Islet of Langerhans (tissue), 1 donor: ENCODE results near the gene WARS2.
"Not testable (repeated sequence)": the region's sequence is repeated elsewhere in the genome, so short reads cannot be mapped to it uniquely, and the experiment has no call there.

Source experiments
- FAIRE-seq: peaks from one replicate; lab custom pipeline; 2011; peaks lifted over from hg19 to GRCh38; lab: Jason Lieb, UNC

The WARS2 gene

DNA sequence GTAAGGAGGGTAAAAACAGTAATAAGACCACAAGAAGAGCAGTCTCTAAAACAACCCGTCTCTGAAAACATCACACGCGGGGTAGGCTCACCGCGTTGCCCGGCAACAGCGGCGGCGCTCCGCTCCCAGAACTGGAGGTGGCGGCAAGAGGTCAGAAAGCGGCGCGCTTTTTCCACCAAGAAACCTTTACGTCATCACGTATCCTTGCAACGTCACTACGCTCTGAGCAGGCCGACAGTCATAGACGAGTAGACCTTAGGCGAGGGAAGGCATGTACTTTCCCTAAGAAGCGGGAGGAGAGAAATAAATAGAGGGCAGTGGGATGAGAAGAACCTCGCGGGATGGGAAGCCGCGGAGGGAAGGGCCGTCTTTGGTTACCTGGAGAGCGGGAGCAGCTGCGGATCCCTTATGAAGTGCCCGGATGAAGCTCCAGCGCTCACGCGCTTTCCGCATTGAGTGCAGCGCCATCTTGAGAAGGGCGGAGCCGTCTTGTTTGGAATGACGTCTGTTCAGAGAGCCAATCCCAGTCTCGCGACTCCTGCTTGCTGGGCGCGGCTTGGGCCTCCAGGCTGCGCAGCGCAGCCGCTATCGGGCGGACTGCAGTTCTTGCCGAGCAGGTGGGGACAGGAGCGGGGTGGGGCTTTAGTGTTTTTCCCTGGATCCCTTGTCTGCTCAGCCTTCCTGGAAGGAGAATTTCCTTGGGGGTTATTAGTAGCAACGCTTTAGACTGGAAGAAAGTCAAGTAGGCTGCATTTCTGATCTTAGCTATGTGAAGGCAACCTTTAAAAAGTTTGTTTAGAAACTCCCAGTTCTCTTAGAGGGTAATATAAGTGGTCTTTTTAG, at the start of gene WARS2:
WARS2 (minus strand) TSS at position 477 of the 843 bp plus-strand sequence; CDS start at position 468, 9 bp downstream.
- FAIRE-seq = peak; percentile 87

DNA sequence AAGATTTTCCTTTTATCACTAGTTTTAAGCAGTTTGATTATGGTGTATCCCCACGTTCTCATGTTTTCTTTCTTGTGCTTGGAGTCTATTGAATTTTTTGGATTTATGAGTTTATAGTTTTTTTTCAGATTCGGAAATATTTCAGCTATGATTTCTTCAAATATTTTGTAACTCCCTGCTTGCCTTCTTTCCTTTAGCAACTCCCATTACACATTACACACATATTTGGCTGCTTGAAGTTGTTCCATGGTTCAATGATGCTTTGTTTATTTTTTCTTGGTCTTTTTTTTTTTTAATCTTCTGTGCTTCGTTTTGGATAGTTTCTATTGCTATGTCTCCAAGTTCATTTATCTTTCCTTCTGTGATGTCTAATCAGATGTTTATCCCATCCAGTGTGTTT, 48.5 kb upstream of the WARS2 start:
- FAIRE-seq = no peak

DNA sequence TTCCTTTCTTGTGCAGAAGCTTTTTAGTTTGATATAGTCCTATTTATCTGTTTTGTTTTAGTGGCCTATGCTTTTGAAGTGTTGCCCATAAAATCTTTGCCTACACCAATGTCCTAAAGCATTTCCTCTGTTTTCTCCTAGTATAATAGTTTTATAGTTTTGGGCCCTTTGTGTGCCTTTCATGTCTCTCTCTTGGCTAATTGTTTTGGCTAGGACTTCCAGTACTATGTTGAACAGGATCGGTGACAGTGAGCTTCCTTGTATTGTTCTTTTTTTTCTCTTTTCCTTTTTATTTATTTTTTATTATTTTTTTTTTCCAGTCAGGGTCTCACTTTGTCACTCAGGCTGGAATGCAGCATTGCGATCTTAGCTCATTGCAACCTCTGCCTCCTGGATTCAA, 47.0 kb upstream of the WARS2 start:
- no peak for FAIRE-seq

DNA sequence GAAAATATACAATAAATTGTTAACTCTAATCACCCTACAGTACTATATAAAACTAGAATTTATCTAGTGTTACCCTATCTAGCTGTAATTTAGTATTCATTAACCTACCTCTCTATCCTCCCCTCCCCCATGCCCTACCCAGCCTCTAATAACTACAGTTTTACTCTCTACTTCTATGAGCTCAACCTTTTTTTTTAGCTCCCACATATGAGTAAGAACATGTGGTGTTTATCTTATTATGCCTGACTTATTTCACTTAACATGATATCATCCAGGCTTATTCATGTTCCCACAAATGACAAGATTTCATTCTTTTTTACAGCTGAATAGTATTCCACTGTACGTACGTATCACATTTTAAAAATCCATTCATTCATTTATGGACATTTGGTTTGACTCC, 46.0 kb upstream of the WARS2 start:
- FAIRE-seq = no peak

DNA sequence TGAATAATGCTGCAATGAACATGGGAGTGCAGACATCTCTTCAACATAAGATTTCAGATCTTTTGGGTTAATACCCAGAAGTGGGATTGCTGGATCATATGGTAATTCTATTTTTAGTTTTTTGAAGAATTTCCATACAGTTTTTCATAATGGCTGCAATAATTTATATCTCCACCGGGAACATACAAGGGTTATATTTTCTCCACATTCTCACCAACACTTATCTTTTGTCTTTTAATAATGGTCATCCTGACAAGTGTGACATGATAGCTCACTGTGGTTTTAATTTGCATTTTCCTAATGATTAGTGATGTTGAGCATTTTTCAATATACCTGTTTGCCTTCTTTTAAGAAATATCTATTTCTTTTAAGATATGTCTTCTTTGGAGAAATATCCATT, 44.5 kb upstream of the WARS2 start:
- FAIRE-seq = no peak

DNA sequence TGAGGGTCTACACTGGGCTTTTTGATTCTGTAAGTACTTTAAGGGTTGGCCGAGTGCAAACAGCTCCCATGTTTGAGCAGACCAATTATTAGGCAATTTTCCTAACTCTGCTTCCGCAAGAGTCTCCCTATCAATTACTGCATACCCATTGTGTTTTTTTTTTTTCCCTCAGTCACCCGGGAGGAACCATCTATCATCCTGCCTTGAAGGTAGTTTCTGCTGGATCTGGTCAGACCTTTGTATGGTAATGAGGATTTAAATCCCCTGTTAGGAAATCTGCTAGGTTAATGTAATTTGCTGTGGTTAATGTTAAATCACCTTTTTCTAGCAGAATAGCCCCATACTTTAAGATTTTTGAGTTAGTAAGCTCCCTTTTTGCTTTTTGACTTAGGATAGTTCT, 40.8 kb upstream of the WARS2 start:
- FAIRE-seq = no peak

DNA sequence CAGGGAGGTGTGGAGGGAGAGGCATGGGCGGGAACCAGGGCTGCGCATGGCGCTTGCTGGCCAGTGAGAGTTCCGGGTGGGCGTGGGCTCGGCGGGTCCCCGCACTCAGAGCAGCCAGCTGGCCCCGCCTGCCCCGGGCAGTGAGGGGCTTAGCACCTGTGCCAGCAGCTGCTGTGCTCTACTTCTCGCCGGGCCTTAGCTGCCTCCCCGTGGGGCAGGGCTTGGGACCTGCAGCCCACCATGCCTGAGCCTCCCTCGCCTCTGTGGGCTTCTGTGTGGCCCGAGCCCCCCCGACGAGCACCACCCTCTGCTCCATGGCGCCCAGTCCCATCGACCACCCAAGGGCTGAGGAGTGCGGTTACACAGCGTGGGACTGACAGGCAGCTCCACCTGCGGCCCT, 38.6 kb upstream of the WARS2 start:
- no peak for FAIRE-seq

DNA sequence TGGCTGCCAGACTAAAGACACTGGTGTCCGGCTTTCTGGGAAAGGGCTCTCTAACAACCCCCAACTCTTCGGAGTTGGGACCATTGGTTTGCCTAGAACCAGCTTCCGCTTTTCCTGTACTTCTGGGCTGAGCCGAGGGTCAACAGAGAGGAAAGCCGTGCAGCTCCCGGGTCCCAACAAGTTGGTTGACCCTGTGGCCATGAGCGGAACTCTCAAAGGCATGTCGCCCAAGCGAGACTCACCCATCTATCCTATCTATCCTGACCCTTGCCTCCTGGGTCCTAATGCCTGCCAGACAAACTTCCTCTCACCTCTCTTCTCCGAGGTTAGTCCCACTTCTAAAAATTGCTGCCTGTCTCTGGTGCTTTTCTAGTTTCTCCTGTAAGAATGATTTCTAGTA, 32.5 kb upstream of the WARS2 start:
- not testable (repeated sequence) for FAIRE-seq

DNA sequence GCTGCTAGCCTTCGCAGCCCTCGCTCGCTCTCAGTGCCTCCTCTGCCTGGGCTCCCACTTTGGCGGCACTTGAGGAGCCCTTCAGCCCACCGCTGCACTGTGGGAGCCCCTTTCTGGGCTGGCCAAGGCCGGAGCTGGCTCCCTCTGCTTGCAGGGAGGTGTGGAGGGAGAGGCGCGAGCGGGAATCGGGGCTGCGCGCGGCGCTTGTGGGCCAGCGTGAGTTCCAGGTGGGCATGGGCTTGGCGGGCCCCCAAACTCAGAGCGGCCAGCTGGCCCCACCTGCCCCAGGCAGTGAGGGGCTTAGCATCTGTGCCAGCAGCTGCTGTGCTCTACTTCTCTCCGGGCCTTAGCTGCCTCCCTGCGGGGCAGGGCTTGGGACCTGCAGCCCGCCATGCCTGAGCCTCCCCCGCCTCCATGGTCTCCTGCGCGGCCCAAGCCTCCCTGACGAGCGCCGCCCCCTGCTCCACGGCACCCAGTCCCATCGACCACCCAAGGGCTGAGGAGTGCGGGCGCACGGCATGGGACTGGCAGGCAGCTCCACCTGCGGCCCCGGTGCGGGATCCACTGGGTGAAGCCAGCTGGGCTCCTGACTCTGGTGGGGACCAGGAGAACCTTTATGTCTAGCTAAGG, 31.0 kb upstream of the WARS2 start:
- not testable (repeated sequence) for FAIRE-seq

DNA sequence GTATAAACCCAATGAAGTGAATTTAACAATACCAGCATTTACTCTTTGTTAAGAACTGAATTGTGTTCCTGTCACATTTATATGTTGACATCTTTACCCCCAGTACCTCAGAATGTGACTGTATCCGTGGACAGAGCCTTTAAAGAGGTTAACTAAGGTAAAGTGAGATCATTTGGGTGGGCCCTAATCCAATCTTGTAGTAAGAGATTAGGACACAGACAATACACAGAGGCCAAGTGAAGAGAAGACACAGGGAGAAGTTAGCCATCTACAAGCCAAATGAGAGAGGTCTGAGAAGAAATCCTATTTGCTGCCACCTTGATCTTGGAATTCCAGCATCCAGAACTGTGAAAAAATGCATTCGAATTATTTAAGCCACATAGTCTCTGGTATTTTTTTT, 22.9 kb upstream of the WARS2 start:
- no peak for FAIRE-seq

DNA sequence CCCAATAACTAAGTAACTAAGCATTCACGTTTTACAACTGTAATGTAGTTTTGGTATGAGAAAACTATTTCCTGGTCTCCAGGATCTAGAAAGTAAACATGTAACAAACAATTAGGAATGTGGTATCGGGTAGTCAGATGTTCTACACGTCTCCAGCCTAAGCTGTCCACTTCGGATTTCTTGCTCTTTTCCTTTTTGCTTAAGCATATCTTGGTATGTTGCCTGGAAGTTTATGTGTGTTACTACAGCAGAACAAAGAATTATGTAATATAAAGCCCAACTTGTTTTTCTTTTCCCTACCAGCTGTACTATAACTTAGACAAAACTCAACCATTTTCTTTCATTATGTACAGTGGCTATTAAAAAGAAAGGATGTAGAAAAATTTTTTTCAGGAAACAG, 20.4 kb upstream of the WARS2 start:
- no peak for FAIRE-seq

DNA sequence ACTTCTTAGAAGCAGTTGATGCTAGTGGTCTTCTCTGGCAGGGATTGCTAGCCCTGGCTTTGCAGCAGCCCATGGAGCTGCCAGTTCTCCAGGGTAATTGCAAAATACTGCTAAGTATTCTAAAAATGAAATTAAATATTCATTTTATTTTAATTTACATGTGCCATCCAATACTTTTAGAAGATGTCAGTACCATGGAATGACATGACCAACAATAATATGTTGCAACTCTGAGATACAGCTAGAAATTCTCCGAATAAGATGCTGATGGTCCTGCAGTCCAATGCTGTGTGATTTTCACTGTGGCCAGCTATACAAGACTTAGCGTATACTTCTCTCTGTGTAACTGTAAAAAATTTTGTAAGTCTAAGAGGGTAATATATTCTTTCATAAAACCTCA, 20.0 kb upstream of the WARS2 start:
- no peak for FAIRE-seq

DNA sequence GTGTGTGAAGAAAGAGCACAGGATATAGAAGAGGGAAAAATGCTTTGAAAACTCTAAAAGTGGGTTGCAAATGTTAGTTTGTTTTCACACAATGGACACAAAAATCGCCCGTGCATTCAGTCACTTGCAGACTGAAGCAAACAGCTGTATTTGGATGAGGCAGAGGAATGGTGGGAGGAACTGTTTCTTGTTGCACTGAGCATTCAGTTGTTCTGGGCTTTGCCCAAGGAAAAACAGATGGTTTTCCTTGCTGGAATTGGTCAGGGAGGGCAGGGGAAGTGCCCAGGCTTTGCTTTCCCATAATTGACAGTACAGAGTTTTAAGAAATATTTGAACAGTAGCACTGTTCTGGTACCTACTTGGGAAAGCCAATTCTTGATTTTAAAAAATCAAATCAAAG, 19.5 kb upstream of the WARS2 start:
- no peak for FAIRE-seq

DNA sequence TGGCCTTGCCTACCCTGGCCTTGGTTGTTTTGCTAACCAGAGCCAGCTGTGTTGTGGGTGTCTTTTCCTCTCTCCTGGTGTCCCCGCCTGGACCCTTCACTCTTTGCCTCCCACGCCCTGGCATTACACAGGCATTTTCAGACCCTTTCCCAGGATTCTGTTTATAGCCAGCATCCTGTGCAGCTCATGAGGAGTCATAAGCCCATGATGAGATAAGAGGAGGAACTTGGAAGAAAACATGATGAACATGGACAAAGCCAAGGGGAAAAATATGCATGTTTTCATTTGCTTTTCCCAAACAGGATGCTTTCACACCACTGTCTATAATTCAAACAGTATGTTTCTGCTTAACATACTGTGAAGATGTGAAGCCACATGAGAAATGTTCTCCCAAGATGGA, 18.7 kb upstream of the WARS2 start:
- no peak for FAIRE-seq

DNA sequence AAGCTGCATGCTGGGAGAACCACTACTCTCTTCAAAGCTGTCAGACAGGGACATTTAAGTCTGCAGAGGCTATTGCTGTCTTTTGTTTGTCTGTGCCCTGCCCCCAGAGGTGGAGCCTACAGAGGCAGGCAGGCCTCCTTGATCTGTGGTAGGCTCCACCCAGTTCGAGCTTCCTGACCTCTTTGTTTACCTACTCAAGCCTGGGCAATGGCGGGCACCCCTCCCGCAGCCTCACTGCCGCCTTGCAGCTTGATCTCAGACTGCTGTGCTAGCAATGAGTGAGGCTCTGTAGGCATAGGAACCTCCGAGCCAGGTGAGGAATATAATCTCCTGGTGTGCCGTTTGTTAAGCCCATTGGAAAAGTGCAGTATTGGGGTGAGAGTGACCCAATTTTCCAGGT, 16.3 kb upstream of the WARS2 start:
- FAIRE-seq = not testable (repeated sequence)

DNA sequence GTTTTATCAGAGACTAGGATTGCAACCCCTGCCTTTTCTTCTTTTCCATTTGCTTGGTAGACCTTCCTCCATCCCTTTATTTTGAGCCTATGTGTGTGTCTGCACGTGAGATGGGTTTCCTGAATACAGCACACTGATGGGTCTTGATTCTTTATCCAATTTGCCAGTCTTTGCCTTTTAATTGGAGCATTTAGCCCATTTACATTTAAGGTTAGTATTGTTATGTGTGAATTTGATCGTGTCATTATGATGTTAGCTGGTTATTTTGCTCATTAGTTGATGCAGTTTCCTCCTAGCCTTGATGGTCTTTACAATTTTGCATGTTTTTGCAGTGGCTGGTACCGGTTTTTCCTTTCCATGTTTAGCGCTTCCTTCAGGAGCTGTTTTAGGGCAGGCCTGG, 14.6 kb upstream of the WARS2 start:
- not testable (repeated sequence) for FAIRE-seq

DNA sequence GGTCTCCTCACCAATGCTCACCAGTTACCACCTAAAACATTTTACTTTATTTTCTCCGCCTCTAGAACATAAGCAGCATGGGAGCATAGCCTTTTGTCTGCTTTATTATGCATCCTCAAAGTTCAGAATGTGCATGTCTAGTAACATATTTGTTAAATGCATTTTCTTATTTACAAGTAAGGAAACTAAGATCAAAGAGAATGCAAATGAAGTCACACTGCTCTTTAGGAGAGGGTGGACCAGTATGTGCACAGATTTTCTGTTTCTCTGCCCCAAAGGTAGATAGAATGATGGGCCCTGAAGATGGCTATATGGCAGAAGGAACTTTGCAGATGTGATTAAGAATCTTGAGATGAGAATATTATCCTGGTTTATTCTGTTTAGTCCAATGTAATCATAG, 9.7 kb upstream of the WARS2 start:
- no peak for FAIRE-seq

DNA sequence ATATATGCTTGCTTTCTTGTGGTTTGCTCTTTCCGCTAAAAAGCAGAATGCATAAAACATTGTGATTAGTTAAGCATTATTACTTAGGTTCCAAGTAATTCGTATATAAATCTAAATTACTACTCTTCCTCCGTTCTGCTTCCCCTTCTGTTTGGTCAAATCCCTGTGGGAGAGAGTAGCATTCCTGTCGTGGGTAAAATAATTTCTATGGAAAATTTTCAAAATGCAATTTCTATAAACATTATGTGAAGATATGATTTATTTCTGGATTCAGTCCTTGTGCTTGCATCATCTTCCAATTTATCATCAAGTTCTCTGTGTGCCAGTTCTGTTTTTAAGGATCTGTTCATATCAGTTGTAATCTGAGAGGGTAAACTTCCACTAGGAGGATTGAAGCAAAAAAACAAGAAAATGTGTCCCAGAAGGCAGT, 7.2 kb upstream of the WARS2 start:
- FAIRE-seq = no peak

DNA sequence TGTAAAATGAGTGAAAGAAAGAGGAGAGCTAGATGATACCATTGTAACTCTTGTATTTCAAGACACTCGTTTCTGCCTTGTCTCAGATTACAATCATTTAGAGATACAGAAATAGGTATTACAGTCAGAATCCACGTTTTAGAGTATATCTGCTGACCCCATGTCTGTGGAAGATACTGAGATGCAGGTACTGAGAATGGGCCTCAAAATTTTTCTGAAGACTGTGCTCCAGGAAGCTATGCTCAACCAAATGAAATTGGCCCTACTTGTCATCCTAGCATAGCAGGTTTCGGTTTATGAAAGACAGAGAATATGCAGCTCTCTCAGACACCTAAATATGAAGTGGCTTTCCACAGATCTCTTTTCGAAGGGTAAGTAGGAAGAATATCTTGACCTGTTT, 6.0 kb upstream of the WARS2 start:
- no peak for FAIRE-seq

DNA sequence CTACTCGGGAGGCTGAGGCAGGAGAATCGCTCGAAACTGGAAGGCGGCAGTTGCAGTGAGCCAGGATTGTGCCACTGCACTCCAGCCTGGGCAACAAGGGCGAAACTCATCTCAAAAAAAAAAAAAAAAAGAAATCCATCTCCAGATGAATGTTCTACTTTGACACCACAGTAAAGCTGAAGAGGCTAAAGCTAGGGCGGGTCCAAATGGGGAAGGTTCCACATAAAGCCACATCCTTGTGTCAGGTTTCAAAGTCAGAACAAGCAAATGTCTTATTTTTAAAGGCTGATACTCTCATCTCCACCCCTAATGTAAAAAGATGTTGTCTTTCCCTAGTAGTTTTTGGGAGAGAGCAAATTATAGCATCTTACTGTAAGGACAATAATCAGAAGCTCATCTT, 4.4 kb upstream of the WARS2 start:
- FAIRE-seq = no peak

DNA sequence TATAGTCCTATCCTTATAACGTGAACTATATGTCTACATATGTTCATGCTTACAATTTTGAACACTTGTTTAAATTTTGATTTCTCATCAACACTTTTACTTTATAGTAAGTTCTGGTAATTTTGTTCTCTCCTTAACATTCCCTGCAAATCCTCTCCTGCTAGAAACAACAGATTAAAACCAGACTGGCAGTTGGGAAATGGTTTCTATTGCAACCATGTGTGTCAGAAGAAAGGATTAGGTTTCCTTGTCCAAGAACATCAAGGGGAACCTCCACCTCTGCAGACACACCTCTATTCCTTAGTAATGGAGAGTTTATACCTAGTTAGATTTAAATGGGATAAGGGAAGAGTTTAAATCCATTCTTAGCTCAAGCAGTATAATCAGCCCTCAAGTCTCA, 3.3 kb upstream of the WARS2 start:
- no peak for FAIRE-seq

DNA sequence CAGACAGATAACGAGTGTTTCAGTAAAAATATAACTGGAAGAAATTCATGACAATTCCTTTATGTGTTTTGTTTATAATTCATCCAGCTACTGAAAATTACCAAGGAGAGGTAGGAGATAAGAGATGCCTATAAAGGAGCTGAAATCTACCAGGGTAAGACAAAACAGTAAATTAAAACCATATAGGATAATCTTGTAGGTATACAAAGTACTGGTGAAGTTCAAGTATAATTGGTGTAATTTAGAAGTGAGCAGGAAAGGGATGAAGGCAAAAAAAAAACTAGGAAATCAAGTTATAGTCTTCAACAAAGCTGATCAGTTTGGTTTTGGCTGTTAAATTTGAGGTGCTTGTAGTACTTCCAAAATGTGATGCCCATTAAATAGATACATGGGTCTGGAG, 1.2 kb upstream of the WARS2 start:
- FAIRE-seq = no peak

DNA sequence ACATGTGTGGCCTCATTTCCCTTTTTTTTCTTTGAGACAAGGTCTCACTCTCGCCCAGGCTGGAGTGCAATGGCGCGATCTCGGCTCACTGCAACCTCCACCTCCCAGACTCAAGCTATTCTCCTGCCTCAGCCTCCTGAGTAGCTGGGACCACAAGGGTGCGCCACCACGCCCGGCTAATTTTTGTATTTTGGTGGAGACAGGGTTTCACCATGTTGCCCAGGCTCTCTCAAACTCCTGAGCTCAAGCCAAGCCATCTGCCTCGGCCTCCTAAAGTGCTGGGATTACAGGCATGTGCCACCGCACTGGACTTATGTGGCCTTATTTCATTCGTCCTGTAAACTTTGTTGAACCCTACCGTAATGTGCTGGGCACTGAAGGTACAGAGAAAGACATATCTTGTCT, 569 bp upstream of the WARS2 start:
- no peak for FAIRE-seq

DNA sequence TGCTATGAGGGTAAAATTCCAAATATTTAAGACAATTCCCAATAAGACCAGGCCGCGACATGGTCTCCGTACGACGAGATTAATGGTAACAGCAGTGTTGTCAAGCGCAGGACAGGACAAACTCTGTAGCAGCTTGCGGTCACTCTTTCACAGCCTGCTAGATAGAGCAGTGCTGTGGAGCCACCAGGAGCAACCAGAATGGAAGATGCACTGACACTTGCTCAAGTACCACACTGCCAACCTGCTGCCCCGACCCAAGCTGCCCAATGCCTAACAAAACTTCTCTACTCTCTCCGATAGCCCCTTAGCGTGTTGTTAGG, 636 bp downstream of the WARS2 start:
- no peak for FAIRE-seq
